Subcutaneous adipose tissue (tissue), 4 donors: Measurements from ENCODE around the gene FNDC11. TPM values are rescaled to one million over a fixed set of nuclear protein-coding genes. Genes with fewer than 3 reads are reported as not detected.

Experiments used
- CTCF ChIP-seq: fragments of 450-650 bp; IDR thresholded peaks from one replicate; pipeline ENCODE4 v1.5.1; 2016; ENCODE audit warnings: low read depth, mild to moderate bottlenecking, control low read depth, antibody characterized with exemption, moderate library complexity
- total RNA-seq, 4 donors: library from RNA; depleted of rRNA; stranded (reverse); fragments of >200 nt; gene quantifications; one replicate each; pipeline ENCODE4 v1.1.0, GENCODE V29; 2016

FNDC11 gene
- total RNA-seq, 4 donors from 2014 or later = 0.75 TPM; not detected in 3

- no peak for TF ChIP-seq CTCF
Measured at GRCh38 chr20:63602321-63602720, 48.4 kb downstream of the FNDC11 start.

Other genes with a start within 250 kb of the FNDC11 start
- not detected for gene CHRNA4, start 192.8 kb upstream of the FNDC11 start, total RNA-seq
- not detected for gene KCNQ2, start 81.5 kb upstream of the FNDC11 start, total RNA-seq
- gene EEF1A2, start 55.1 kb upstream of the FNDC11 start, total RNA-seq = not detected
- gene PPDPF, start 33.4 kb upstream of the FNDC11 start, total RNA-seq = 100 to 1,000 TPM in 1 of 4 donors, 10 to 100 TPM in 3; 46.9 to 135 (median 63.2) TPM
- under 1 TPM in 3 of 4 donors, not detected in 1; 0.38 to 0.68 (median 0.66) TPM for gene PTK6, start 16.8 kb upstream of the FNDC11 start, total RNA-seq
- not detected for gene SRMS, start 6.4 kb upstream of the FNDC11 start, total RNA-seq
- 10 to 100 TPM in 3 of 4 donors, 1 to 10 TPM in 1; 4.9 to 35.2 (median 10.5) TPM for gene HELZ2, start 20.1 kb downstream of the FNDC11 start, total RNA-seq
- 10 to 100 TPM in 1 of 4 donors, 1 to 10 TPM in 3; 3.6 to 12.8 (median 5.1) TPM for gene GMEB2, start 72.9 kb downstream of the FNDC11 start, total RNA-seq
- gene STMN3, start 99.3 kb downstream of the FNDC11 start, total RNA-seq = 1 to 10 TPM; 2.4 to 6.4 (median 4.7) TPM
- gene RTEL1, start 104.2 kb downstream of the FNDC11 start, total RNA-seq = 10 to 100 TPM; 11.6 to 32.8 (median 22.9) TPM
- 10 to 100 TPM in 2 of 4 donors, 1 to 10 TPM in 2; 1.1 to 41.6 (median 10.8) TPM for gene TNFRSF6B, start 142.5 kb downstream of the FNDC11 start, total RNA-seq
- 10 to 100 TPM; 21.9 to 39.4 (median 31.5) TPM for gene ARFRP1, start 153.8 kb downstream of the FNDC11 start, total RNA-seq
- 10 to 100 TPM; 13.9 to 20.0 (median 16.6) TPM for gene ZGPAT, start 153.9 kb downstream of the FNDC11 start, total RNA-seq
- 10 to 100 TPM in 1 of 4 donors, 1 to 10 TPM in 3; 1.6 to 16.6 (median 4.8) TPM for gene LIME1, start 182.5 kb downstream of the FNDC11 start, total RNA-seq
- 100 to 1,000 TPM in 1 of 4 donors, 10 to 100 TPM in 2, 1 to 10 TPM in 1; 8.6 to 126 (median 28.9) TPM for gene SLC2A4RG, start 185.6 kb downstream of the FNDC11 start, total RNA-seq